COLO668 (cell line): ENCODE measurements around the gene ITPR3.
"Not testable (repeated sequence)": the region's sequence is repeated elsewhere in the genome, so short reads cannot be mapped to it uniquely, and the experiment has no call there.

Experiments used
- DNase-seq: peaks from one replicate; lab custom pipeline; 2025; ENCODE audit not compliant: unreplicated experiment; lab: John Stamatoyannopoulos, UW

ITPR3 gene

DNA sequence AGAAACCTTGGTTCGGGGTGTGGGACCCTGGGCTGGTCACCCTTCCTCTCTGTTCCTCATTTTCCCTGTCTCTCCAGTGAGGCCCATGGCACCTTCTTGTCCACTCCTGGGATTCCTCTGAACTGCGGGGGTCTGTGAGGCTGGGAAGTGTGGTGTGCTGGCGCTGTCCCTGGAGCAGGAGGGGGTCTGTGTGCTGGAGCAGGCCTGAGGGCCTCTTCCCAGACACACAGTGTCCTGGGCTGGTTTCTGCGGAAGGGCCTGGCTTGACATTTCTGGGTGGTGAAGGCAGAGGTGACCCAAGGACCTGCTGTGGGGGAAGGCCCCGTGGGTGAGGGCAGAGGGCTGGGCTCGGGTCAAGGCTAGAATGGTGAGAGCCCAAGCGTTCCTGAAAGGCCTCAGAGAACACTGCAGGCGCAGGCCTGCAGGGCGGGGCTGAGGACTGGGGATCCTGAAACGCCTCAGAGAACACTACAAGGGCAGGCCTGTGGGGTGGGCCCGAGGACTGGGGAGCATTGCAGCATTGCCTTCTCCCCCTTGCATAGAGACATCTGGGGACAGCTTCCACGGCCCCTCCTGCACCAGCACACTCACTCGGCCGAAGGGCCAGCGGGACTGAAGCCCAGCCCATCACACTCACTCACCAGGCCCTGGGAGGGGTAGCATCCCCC lies 30.5 kb upstream of the ITPR3 start:
- peak; percentile 38 for DNase-seq

DNA sequence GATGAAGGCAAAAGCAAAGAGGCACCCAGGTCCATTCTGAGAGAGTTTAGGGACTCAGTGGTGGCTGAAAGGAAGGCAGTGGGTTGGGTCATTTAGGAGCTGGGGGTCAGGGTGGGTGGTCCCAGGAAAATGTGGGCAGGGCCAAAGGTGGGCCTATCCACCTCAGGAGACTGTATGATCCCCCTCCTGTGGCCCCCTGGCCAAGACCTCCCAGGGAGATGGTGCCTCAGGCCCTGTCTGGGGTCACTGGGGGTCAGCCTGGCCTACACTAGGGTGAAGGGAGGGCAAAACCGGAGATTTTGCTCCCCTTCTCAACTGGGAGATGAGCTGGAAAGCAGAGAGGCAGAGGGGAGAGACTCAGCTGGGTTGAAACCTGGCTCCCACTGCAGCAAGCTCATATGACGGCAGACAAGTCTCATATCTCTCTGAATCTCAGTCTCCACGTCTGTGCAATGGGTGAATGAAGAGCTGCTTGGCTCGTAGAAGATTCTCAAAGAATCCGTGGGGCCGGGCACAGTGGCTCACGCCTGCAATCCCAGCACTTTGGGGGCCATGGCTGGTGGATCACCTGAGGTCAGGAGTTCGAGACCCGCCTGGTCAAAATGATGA lies 29.6 kb upstream of the ITPR3 start:
- no peak for DNase-seq

GRCh38 chr6:33592280-33592594 lies 28.9 kb upstream of the ITPR3 start:
- DNase-seq: no peak

GRCh38 chr6:33592595-33593413 lies 28.3 kb upstream of the ITPR3 start:
- no peak for DNase-seq

DNA sequence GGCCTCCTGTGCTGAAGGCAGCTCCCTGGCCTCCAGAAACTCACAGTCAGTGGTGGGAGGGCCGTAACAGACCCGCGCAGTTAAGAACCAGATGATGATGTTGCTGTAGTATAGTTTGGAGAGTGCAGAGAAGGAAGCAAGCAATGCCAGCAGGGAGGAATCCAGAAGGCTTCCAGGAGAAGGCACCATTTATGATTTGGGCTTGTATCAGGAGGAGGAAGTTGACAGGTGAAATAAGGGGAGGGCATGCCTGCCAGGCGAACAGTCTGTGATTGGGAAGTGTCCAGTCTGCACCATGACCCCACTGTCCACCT lies 27.8 kb upstream of the ITPR3 start:
- DNase-seq: no peak

GRCh38 chr6:33595001-33595846 lies 25.9 kb upstream of the ITPR3 start:
- DNase-seq: no peak

DNA sequence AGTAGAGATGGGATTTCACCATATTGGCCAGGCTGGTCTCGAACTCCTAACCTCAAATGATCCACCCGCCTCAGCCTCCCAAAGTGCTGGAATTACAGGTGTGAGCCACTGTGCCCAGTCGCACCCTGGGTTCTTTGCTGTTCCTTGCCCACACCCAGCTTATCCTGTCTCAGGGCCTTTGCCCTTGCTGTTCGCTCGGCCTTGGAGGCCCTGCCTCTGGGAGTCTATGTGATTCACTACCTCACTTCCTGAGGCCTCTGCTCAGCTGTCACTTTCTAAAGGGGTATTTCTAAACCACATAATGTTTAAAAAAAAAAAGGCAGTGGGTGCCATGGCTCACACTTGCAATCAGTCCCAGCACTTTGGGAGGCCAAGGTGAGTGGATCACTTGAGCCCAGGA lies 24.2 kb upstream of the ITPR3 start:
- not testable (repeated sequence) for DNase-seq

- no peak for DNase-seq
Observed at GRCh38 chr6:33597551-33598322, 23.4 kb upstream of the ITPR3 start.

DNA sequence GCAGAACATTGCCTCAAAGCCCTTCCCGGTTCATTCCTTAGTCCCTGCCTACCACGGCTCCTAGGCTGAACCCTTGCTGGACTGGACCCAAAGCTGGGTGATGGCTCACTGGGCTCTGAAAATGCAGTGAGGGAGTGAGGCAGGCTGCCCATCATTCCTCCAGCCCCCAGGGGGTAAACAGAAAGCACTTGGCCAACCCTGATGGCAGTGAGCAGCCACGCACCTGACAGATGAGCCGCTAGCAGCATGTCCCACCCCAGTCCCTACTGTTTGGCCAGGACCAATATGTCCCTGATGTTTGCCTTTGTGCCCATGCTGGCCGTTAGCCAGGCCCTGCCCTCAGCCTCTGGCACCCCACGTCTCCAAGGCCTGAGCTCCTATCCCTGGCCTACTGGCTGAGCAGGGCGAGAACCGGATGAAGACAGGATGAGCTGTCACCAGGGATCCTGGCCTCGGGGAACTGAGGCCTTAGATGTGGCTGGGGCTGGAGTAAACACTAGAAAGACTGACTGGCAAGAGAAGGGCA lies 21.6 kb upstream of the ITPR3 start:
- DNase-seq: peak; percentile 68

DNA sequence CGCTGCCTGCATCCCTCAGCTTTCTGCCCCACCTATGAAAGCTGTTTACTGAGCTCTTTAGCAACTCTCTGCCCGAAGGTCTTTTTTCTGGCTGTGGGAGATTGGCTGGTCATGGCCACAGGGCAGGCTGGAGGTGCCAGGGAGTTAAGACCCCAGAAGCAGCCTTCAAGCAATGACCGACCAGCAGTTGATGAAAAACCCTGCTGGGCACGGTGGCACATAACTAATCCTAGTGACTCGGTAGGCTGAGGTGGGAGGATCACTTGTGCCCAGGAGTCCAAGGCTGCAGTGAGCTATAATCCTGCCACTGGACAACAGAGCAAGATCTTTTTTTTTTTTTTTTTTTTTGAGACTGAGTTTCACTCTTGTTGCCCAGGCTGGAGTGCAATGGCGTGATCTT lies 20.4 kb upstream of the ITPR3 start:
- no peak for DNase-seq

- DNase-seq: peak; percentile 7
Observed at GRCh38 chr6:33602180-33602579, 18.9 kb upstream of the ITPR3 start.

DNA sequence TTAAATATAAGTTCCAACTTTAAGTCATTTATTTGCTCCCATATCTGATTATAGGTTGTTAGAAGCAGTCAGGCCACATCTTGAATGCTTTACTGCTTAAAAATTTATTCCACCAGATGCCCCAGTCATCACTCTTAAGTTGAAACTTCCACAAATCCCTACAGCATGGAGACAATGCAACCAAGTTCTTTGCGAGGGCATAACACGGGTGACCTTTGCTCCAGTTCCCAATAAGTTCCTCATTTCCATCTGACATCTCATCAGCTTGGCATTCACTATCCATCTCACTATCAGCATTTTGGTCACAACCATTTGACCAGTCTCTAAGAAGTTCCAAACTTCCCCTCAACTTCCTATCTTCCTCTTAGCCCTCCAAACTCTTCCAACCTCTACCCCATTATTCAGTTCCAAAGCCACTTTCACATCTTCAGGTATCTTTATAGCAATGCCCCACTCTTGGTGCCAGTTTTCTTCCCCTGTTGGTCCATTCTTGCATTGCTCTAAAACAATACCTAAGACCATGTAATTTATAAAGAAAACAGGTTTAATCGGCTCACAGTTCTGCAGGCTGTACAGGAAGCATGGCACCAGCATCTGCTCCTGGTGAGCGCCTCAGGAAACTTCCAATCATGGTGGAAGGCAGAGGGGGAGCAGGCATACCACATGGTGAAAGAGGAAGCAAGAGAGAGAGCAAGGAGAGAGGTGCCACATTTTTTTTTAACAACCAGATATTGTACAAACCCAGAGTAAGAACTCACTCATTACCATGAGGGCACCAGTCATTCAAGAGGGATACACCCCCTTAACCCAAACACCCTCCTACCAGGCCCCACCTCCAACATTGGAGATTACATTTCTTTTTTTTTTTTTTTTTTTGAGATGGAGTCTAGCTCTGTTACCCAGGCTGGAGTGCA lies 15.9 kb upstream of the ITPR3 start:
- DNase-seq: no peak

GRCh38 chr6:33606642-33607041 lies 14.5 kb upstream of the ITPR3 start:
- DNase-seq: no peak

DNA sequence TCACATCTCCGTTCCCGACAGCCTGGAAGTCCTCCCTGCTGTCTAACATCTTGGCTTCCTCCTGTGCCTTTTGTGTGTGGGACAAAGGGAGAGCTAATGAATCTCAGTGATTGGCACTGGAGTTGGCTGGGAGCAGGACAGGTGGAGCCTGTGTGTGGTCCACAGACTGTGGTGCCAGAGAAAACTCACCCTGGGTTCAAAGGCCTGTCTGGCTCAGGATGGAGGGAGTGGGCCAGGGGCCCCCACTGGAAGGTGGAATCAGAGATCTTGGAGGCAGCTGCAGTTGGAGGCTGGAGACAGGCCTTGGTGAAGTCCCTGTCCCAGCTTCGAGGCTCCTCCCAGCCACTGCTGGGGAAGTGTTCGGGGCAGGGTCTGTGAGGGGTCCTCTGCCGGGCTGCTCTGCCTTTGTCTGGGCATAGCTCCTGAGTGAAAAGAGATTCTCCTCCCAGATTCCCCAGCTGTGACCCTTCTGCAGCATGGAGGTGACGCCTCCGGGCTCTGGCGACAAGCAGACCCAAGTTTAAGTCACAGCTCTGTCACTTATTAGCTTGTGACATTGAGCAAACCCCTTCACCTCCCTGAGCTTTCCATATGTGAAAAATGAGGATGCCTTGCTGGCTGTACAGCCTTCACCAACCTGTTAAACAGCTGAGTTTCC lies 13.9 kb upstream of the ITPR3 start:
- DNase-seq: no peak

DNA sequence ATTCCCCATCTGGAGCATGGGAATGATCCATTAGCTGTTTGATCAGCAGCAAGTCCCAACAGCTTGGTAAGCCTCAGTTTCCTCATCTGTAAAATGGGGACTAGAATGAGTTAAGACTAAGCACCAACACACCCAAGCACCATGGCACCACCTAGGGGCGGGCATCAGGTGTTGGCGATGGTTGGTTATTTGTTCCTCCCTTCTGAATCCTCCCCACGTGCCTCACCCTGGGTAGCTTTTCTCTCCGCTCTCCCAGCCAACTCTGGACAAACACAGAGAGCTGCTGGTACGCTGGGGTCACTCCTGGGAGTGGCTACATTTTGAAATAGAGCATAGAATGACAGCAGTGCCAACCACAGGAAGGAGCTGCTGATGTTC lies 13.3 kb upstream of the ITPR3 start:
- peak; percentile 14 for DNase-seq

GRCh38 chr6:33609019-33609418 lies 12.1 kb upstream of the ITPR3 start:
- DNase-seq: no peak

DNA sequence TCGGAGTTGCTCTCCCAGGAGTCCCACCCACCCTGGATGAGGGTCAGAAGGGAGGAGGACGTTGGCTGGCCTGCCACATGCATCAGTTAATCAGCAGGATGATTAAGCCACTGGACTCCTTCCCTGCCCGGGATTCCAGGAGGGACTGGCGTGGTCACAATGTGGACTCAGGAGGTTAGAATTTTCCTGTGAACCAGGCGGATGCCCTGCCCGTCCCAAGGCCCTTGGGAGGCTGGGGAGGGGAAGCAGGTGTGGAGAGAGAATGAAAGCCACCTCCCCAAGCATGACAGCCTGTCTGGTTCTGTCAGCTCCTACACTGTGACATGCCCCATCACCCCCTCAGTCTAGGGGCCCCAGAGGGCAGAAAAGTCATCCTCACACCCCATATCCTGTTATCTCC lies 11.6 kb upstream of the ITPR3 start:
- no peak for DNase-seq

GRCh38 chr6:33610067-33610466 lies 11.1 kb upstream of the ITPR3 start:
- DNase-seq: no peak
